ENCODE measurements around the gene EP400.
A peak's percentile ranks its signal among the peaks of the same experiment; 100 is the strongest.

Gene EP400

GRCh38 chr12:131905081-131905629, 44.6 kb upstream of the EP400 start:
- Histone ChIP-seq H3K23ac (ENCODE audit: low read depth, low read length, poor library complexity) (no peak overlapping the region), H2BK12ac (ENCODE audit: low read length) (no peak overlapping the region), H2BK120ac (ENCODE audit: low read depth, low read length) (no peak overlapping the region), H2AK5ac (ENCODE audit: low read depth, low read length) (no peak overlapping the region), H3K9me3 (replicated peaks in 1 of 2; ENCODE audit: control insufficient read depth in 2 of 2, insufficient read depth in 1 of 2, low read depth in 1 of 2, low read length in 2 of 2) (no peaks in the 10 kb centered on the region), H2AFZ (ENCODE audit: low read length) (no peak overlapping the region), H3K4me2 (ENCODE audit: insufficient read depth, low read length, poor library complexity, severe bottlenecking) (no peak overlapping the region), H3K79me1 (ENCODE audit: low read depth, low read length) (peaks cover 47% of the 10 kb centered on the region), H3K14ac (ENCODE audit: low read length) (peak overlapping the region; percentile 38), H4K91ac (ENCODE audit: low read depth, low read length, poor library complexity) (no peak overlapping the region), H3K27ac (replicated peaks; ENCODE audit: low read length) (no peak overlapping the region), H3K18ac (ENCODE audit: low read length) (no peak overlapping the region), H4K8ac (ENCODE audit: low read depth, low read length) (no peak overlapping the region), H2BK15ac (ENCODE audit: low read length) (no peak overlapping the region), H3K9ac (ENCODE audit: low read depth, low read length, poor library complexity) (no peak overlapping the region), H3K4me3 (ENCODE audit: low read length in 2 of 2) (no peak overlapping the region), H3K4me1 (ENCODE audit: control insufficient read depth in 2 of 2, insufficient read depth in 1 of 2, low read depth in 1 of 2, low read length in 2 of 2) (peaks cover 0 to 6% of the 10 kb centered on the region in 2 donors), H3K36me3 (replicated peaks in 1 of 2; ENCODE audit: control insufficient read depth in 2 of 2, insufficient read depth in 2 of 2, low read length in 2 of 2) (peaks cover 6 to 40% of the 10 kb centered on the region in 2 donors), H3K4ac (ENCODE audit: low read length) (no peak overlapping the region), H2BK5ac (ENCODE audit: low read length) (no peak overlapping the region), H3K27me3 (ENCODE audit: control insufficient read depth in 3 of 3, insufficient read depth in 3 of 3, low read depth in 1 of 3, low read length in 3 of 3) (peaks cover 0 to 2% (median 0%) of the 10 kb centered on the region in 3 experiments)
- DNase-seq (ENCODE audit: low spot score), result no peak
- no CpG with 5 or more reads among the region's 13 CpGs for WGBS, 2 donors (ENCODE audit: extremely low coverage in 2 of 2, insufficient read length in 2 of 2, insufficient replicate concordance in 1 of 2)

- H3K27me3 ChIP-seq (ENCODE audit: control insufficient read depth in 3 of 3, insufficient read depth in 3 of 3, low read depth in 1 of 3, low read length in 3 of 3), result peaks cover 0 to 2% (median 0%) of the 10 kb centered on the region in 3 experiments
- no CpG with 5 or more reads among the region's 15 CpGs for WGBS, 2 donors (ENCODE audit: extremely low coverage in 2 of 2, insufficient read length in 2 of 2, insufficient replicate concordance in 1 of 2)
- no peak overlapping the region for H2AFZ ChIP-seq (ENCODE audit: low read length)
- H2BK15ac ChIP-seq (ENCODE audit: low read length), result no peak overlapping the region
- no peak overlapping the region for H3K4me3 ChIP-seq (ENCODE audit: low read length in 2 of 2)
- H3K18ac ChIP-seq (ENCODE audit: low read length), result no peak overlapping the region
- no peak overlapping the region for H3K4ac ChIP-seq (ENCODE audit: low read length)
- no peaks in the 10 kb centered on the region for H3K9me3 ChIP-seq (replicated peaks in 1 of 2; ENCODE audit: control insufficient read depth in 2 of 2, insufficient read depth in 1 of 2, low read depth in 1 of 2, low read length in 2 of 2)
- no peak overlapping the region for H3K23ac ChIP-seq (ENCODE audit: low read depth, low read length, poor library complexity)
- no peak for DNase-seq (ENCODE audit: low spot score)
- no peak overlapping the region for H2AK5ac ChIP-seq (ENCODE audit: low read depth, low read length)
- H3K4me2 ChIP-seq (ENCODE audit: insufficient read depth, low read length, poor library complexity, severe bottlenecking), result no peak overlapping the region
- no peak overlapping the region for H4K91ac ChIP-seq (ENCODE audit: low read depth, low read length, poor library complexity)
- H2BK120ac ChIP-seq (ENCODE audit: low read depth, low read length), result no peak overlapping the region
- H3K79me1 ChIP-seq (ENCODE audit: low read depth, low read length), result peaks cover 43% of the 10 kb centered on the region
- no peak overlapping the region for H2BK5ac ChIP-seq (ENCODE audit: low read length)
- peaks cover 0 to 3% of the 10 kb centered on the region in 2 donors for H3K4me1 ChIP-seq (ENCODE audit: control insufficient read depth in 2 of 2, insufficient read depth in 1 of 2, low read depth in 1 of 2, low read length in 2 of 2)
- no peak overlapping the region for H2BK12ac ChIP-seq (ENCODE audit: low read length)
- H3K36me3 ChIP-seq (replicated peaks in 1 of 2; ENCODE audit: control insufficient read depth in 2 of 2, insufficient read depth in 2 of 2, low read length in 2 of 2), result peaks cover 11 to 40% of the 10 kb centered on the region in 2 donors
- no peak overlapping the region for H4K8ac ChIP-seq (ENCODE audit: low read depth, low read length)
- no peak overlapping the region for H3K14ac ChIP-seq (ENCODE audit: low read length)
- no peak overlapping the region for H3K27ac ChIP-seq (replicated peaks; ENCODE audit: low read length)
- H3K9ac ChIP-seq (ENCODE audit: low read depth, low read length, poor library complexity), result no peak overlapping the region
Observed at GRCh38 chr12:131905630-131906091, 44.1 kb upstream of the EP400 start.

GRCh38 chr12:131907379-131908091, 42.2 kb upstream of the EP400 start:
- Histone ChIP-seq H3K27ac (replicated peaks; ENCODE audit: low read length) (no peak overlapping the region), H2AK5ac (ENCODE audit: low read depth, low read length) (no peak overlapping the region), H2BK12ac (ENCODE audit: low read length) (no peak overlapping the region), H2BK15ac (ENCODE audit: low read length) (no peak overlapping the region), H3K4me1 (ENCODE audit: control insufficient read depth in 2 of 2, insufficient read depth in 1 of 2, low read depth in 1 of 2, low read length in 2 of 2) (no peaks in the 10 kb centered on the region), H3K9me3 (replicated peaks in 1 of 2; ENCODE audit: control insufficient read depth in 2 of 2, insufficient read depth in 1 of 2, low read depth in 1 of 2, low read length in 2 of 2) (no peaks in the 10 kb centered on the region), H3K36me3 (replicated peaks in 1 of 2; ENCODE audit: control insufficient read depth in 2 of 2, insufficient read depth in 2 of 2, low read length in 2 of 2) (peaks cover 20 to 54% of the 10 kb centered on the region in 2 donors), H3K4me3 (ENCODE audit: low read length in 2 of 2) (no peak overlapping the region), H3K18ac (ENCODE audit: low read length) (no peak overlapping the region), H3K27me3 (ENCODE audit: control insufficient read depth in 3 of 3, insufficient read depth in 3 of 3, low read depth in 1 of 3, low read length in 3 of 3) (peaks cover 0 to 2% (median 0%) of the 10 kb centered on the region in 3 experiments), H2BK5ac (ENCODE audit: low read length) (no peak overlapping the region), H3K23ac (ENCODE audit: low read depth, low read length, poor library complexity) (no peak overlapping the region), H4K91ac (ENCODE audit: low read depth, low read length, poor library complexity) (no peak overlapping the region), H2AFZ (ENCODE audit: low read length) (no peak overlapping the region), H3K4ac (ENCODE audit: low read length) (no peak overlapping the region), H3K4me2 (ENCODE audit: insufficient read depth, low read length, poor library complexity, severe bottlenecking) (no peak overlapping the region), H3K9ac (ENCODE audit: low read depth, low read length, poor library complexity) (no peak overlapping the region), H2BK120ac (ENCODE audit: low read depth, low read length) (no peak overlapping the region), H3K14ac (ENCODE audit: low read length) (no peak overlapping the region), H3K79me1 (ENCODE audit: low read depth, low read length) (peaks cover 39% of the 10 kb centered on the region), H4K8ac (ENCODE audit: low read depth, low read length) (no peak overlapping the region)
- no CpG with 5 or more reads among the region's 31 CpGs for WGBS, 2 donors (ENCODE audit: extremely low coverage in 2 of 2, insufficient read length in 2 of 2, insufficient replicate concordance in 1 of 2)
- DNase-seq (ENCODE audit: low spot score), result no peak
